Skeletal muscle tissue (tissue), 4 donors: Measurements from ENCODE around the gene RPA1. TPM values are rescaled to one million over a fixed set of nuclear protein-coding genes. Genes with fewer than 3 reads are reported as not detected.

Experiments used
- H3K27ac ChIP-seq: one replicate; pipeline ENCODE4 v1.7.0; 2013; ENCODE audit warnings: mild to moderate bottlenecking, low read depth, low read length, inconsistent platforms
- H3K27me3 ChIP-seq, 3 donors: one replicate each; pipeline ENCODE4 v1.7.0; 2013; ENCODE audit warnings: low read length in 3 of 3; ENCODE audit not compliant: control insufficient read depth in 3 of 3, insufficient read depth in 3 of 3
- H3K36me3 ChIP-seq, 3 donors: one replicate each; pipeline ENCODE4 v1.7.0; 2013; ENCODE audit warnings: low read length in 3 of 3; ENCODE audit not compliant: control insufficient read depth in 3 of 3, insufficient read depth in 3 of 3
- H3K4me1 ChIP-seq, 3 donors: one replicate each; pipeline ENCODE4 v1.7.0; 2013; ENCODE audit warnings: low read length in 3 of 3, mild to moderate bottlenecking in 3 of 3; ENCODE audit not compliant: control insufficient read depth in 3 of 3, insufficient read depth in 3 of 3
- H3K4me3 ChIP-seq, 3 donors: one replicate each; pipeline ENCODE4 v1.7.0; 2013; ENCODE audit warnings: low read length in 3 of 3
- H3K9ac ChIP-seq, 3 donors: one replicate each; pipeline ENCODE4 v1.7.0; 2013; ENCODE audit warnings: low read length in 3 of 3, mild to moderate bottlenecking in 3 of 3, moderate library complexity in 2 of 3, low read depth in 1 of 3
- H3K9me3 ChIP-seq, 3 donors: one replicate each; pipeline ENCODE4 v1.7.0; 2013; ENCODE audit warnings: low read length in 3 of 3; ENCODE audit not compliant: control insufficient read depth in 3 of 3
- total RNA-seq: library from RNA; depleted of rRNA; stranded (reverse); fragments of >200 nt; gene quantifications from one replicate; pipeline ENCODE4 v1.2.3, GENCODE V29; 2014
- donor health status: Osteomylitis.

Gene RPA1
- total RNA-seq, result 26.1 TPM

DNA sequence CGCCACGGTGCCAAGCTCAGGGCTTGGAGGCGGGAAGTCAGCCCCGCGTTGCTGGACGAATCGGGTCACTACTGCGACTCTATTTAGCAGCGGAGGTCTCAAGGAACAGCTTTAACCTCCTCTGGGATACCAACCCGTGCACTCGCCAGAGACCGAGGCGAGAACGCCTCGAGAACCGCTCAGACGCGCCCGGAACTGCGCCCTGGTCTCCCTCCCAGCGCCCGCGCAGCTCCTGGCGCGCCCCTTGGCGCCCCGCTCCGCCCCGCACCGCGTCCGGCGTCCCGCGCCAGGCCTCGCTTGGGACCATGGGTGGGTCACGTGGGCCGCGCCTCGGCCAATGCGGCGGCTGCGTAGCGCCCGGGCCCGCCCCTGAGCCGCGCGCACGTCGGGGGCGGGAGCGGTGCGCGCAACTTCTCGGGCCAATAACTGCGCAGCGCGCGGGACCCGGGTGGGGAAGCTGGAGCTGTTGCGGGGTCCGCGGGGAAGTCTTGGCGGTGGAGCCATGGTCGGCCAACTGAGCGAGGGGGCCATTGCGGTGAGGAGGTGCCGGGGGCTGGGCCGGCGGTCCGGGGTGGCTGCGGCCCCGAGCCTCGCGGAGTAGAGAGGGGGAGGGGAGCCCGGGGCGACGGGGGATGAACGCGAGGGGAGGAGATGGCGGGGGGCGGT is at the start of gene RPA1, which contains the start of gene SMYD4:
Gene RPA1 (plus strand): TSS at position 414 of the 666 bp plus-strand sequence. CDS start 89 bp downstream, at position 503.
Gene SMYD4 (minus strand): TSS at position 311 of the 666 bp plus-strand sequence. CDS start 1,908 bp downstream, outside the sequence.
- peaks cover 3 to 12% (median 8%) of the 10 kb centered on the region in 3 donors for H3K36me3 ChIP-seq
- H3K27me3 ChIP-seq, result no peaks in the 10 kb centered on the region
- peak within 1 kb of the TSS; percentile 85 to 93 (median 92) for H3K9ac ChIP-seq
- peak within 1 kb of the TSS; percentile 86 for H3K27ac ChIP-seq
- no peaks in the 10 kb centered on the region for H3K9me3 ChIP-seq
- peak within 1 kb of the TSS; percentile 90 to 93 (median 92) for H3K4me3 ChIP-seq
- peaks cover 11 to 15% (median 14%) of the 10 kb centered on the region in 3 donors for H3K4me1 ChIP-seq

DNA sequence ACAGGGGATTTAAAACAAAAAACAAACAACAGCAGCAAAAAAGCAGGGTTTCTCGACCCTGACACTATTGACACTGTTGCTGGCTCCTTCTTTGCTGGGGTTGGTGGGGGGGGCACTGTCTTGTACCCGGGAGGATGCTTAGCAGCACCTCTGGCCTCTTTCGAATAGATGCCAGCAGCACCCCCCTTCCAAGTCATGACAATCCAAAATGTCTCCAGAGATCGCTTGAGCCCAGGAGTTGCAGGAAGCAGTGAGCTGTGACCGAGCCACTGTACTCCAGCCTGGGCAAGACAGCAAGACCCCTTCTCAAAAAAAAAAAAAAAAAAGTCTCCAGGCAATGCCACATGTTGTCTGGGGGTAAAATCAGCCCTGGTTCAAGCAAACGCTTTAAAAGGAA is 47.6 kb upstream of the RPA1 start:
- H3K27ac ChIP-seq, result peak overlapping the region; percentile 98
- peaks cover 16 to 20% (median 18%) of the 10 kb centered on the region in 3 donors for H3K36me3 ChIP-seq
- H3K4me3 ChIP-seq, result peak overlapping the region in 1 of 3 donors; percentile 61
- peaks cover 65 to 70% (median 67%) of the 10 kb centered on the region in 3 donors for H3K4me1 ChIP-seq
- no peaks in the 10 kb centered on the region for H3K9me3 ChIP-seq
- H3K9ac ChIP-seq, result peak overlapping the region; percentile 15 to 86 (median 25)
- H3K27me3 ChIP-seq, result no peaks in the 10 kb centered on the region

DNA sequence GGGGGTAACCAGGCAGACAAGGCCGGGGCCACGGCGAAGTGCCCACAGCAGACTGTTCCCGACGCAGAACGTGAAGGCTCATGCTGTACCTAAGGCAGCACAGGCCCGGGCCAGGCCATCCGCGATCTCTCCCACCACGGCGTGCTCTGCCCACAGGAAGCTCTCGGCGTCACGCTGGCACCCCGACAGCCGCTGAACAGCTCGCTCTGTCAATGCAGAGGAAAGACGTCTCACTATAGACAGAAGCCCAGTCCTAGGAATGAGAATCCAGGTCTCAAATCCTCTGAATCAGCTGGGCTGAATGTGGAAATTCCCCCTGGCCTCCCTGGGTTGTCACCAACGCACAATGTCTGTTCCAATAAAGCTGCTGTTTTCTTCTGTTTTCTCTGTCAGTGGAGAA is 46.5 kb upstream of the RPA1 start:
- Histone ChIP-seq H3K27ac (peak overlapping the region; percentile 98), H3K27me3 (no peaks in the 10 kb centered on the region), H3K4me3 (peak overlapping the region; percentile 18 to 73 (median 51)), H3K9ac (peak overlapping the region; percentile 77 to 86 (median 78)), H3K9me3 (no peaks in the 10 kb centered on the region), H3K4me1 (peaks cover 73 to 79% (median 73%) of the 10 kb centered on the region in 3 donors), H3K36me3 (peaks cover 6 to 12% (median 12%) of the 10 kb centered on the region in 3 donors)

DNA sequence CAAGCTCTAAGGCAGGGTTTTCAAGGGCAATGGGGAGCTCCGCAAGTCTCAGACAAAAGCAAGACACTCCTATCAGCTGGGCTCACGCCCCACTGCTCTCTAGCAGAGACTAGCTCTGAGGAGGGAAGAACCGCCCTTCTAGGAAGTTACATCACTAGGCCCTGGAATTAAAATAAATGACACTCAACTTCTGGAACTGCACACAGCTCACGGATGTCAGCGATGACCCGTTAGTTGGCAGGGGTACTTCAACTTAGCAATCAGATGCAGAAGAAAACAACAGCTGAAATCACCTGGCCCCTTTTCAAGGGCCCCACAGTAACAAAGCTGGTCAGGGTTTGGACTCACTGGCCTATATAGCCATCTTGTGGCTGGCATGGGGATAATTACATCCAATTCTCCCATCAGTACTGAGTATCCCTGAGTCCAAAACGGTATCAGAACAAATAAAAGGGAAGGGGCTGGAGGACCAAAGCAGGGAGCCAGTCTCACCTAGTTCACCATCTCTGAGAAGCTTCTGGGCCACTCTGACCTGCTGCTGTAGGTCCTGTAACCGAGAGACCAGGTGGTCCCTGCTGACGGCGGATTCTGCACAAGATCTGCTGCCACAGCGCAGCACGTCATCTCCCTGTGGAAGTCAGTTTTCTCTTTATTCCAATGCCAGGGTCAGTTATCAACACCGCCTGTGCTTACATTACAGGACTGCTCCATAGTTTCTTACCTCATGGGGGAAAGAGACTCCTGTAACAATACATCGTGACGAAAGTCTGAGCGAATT is 45.8 kb upstream of the RPA1 start:
- Histone ChIP-seq H3K4me1 (peaks cover 73 to 76% (median 73%) of the 10 kb centered on the region in 3 donors), H3K4me3 (peak overlapping the region; percentile 18 to 73 (median 51))

DNA sequence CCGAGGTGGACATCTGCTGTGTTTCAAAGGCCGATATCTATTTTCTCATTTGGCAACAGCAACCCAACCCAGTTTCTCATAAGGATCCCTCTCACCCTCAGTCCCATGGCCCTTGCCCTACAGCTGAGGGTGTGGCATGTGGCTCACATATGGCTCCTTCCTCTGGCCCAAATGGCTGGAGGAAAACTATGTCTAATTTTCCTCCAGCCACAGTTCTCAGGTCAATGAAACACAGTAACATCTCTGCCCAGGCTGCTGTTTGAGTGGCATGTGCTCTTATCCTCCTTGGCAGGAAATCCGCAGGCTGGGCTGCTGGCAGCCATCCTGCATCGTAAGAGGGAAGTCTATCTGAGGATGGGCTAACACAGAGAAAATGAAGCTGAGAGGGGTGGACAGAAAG is 43.9 kb upstream of the RPA1 start:
- Histone ChIP-seq H3K27ac (peak overlapping the region; percentile 94), H3K4me3 (peak overlapping the region in 1 of 3 donors; percentile 35), H3K27me3 (no peaks in the 10 kb centered on the region), H3K9ac (peak overlapping the region; percentile 41 to 75 (median 65)), H3K36me3 (peaks cover 3 to 8% (median 5%) of the 10 kb centered on the region in 3 donors), H3K4me1 (peaks cover 64 to 65% (median 64%) of the 10 kb centered on the region in 3 donors), H3K9me3 (no peaks in the 10 kb centered on the region)

More for the DNA sequence above, 45.8 kb upstream of the RPA1 start:
- H3K9me3 ChIP-seq, result no peaks in the 10 kb centered on the region
- peak overlapping the region; percentile 98 for H3K27ac ChIP-seq
- peaks cover 3 to 8% (median 8%) of the 10 kb centered on the region in 3 donors for H3K36me3 ChIP-seq
- peak overlapping the region; percentile 77 to 86 (median 78) for H3K9ac ChIP-seq
- H3K27me3 ChIP-seq, result no peaks in the 10 kb centered on the region

DNA sequence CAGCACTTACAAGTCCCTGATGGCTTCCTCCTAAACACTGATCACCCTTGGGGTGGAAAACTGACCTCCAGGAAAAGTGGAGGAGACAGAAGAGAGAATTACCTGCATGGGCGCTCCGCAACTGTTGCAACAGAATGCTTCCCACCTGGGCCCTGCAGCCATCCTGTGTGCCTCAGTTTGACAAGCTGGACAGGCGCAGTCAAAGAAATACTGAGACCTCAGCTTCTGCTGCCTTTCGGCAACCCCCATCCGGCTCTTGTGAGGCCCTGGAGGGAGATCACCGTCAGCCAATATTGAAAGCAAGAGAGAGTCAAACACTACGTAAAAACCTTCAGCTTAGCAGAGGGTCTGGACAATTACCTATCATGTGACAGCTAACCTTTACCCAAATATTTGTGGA is 43.1 kb upstream of the RPA1 start:
- Histone ChIP-seq H3K27ac (peak overlapping the region; percentile 94), H3K9ac (peak overlapping the region; percentile 27 to 75 (median 41)), H3K27me3 (no peaks in the 10 kb centered on the region), H3K4me3 (peak overlapping the region in 2 of 3 donors; percentile 15 to 60), H3K36me3 (peaks cover 0 to 3% (median 2%) of the 10 kb centered on the region in 3 donors), H3K9me3 (no peaks in the 10 kb centered on the region), H3K4me1 (peaks cover 57 to 58% (median 58%) of the 10 kb centered on the region in 3 donors)

DNA sequence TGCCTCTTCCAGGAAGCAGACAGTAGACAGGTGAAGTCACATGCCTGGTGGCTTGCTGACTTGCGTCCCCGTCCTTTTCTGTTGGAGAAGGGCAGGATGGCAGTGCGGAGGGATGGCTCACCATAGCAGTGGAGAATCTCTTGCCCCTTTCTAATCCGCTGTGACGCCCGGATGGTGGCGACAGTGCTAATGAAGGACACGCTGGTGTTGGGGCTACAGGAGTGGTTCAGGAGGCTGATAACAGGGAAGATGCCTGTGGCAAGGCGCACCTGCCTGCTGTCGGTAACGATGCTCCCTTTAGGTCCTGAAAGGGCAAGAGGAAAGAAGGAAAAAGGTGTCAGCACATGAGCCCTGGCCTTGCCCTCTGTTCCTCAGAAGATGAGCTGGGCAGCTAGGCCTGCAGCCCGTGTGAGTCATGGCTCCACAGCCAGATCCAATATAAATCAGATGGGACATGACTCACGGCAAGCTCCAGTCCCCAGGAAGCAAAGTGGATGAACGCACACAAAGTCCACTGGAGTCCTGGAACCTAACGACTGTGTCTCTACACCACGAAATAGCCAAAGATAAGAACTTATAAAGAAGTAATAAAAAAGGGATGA is 42.4 kb upstream of the RPA1 start:
- Histone ChIP-seq H3K9ac (peak overlapping the region; percentile 41 to 75 (median 54)), H3K27ac (peak overlapping the region; percentile 94), H3K36me3 (peaks cover 0 to 3% (median 2%) of the 10 kb centered on the region in 3 donors), H3K4me1 (peaks cover 50 to 51% (median 51%) of the 10 kb centered on the region in 3 donors), H3K4me3 (peak overlapping the region; percentile 15 to 60 (median 33)), H3K27me3 (no peaks in the 10 kb centered on the region), H3K9me3 (no peaks in the 10 kb centered on the region)

DNA sequence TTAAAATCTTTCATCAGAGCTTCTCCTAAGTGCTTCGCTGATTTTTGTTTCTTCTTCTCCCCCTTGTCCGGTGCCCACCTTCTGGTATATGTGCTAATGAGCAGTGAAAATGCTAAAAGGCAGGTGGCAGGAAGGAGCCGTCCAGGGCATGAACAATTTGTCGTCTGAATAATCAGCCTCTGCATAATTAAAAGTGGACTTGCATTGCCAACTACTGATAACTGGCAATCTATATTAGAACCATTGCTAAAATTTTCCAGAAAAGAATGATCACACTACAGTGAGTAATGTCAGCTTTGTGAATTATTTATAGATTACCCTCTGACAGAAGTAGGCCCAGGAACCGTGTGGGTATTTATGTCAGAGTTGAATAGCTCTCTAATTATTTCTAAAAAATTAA is 39.9 kb upstream of the RPA1 start:
- Histone ChIP-seq H3K4me3 (no peak overlapping the region), H3K27me3 (no peaks in the 10 kb centered on the region), H3K27ac (peak overlapping the region; percentile 66), H3K4me1 (peaks cover 29 to 40% (median 37%) of the 10 kb centered on the region in 3 donors), H3K36me3 (peaks cover 0 to 3% (median 0%) of the 10 kb centered on the region in 3 donors), H3K9me3 (no peaks in the 10 kb centered on the region), H3K9ac (peak overlapping the region in 2 of 3 donors; percentile 19 to 45)

DNA sequence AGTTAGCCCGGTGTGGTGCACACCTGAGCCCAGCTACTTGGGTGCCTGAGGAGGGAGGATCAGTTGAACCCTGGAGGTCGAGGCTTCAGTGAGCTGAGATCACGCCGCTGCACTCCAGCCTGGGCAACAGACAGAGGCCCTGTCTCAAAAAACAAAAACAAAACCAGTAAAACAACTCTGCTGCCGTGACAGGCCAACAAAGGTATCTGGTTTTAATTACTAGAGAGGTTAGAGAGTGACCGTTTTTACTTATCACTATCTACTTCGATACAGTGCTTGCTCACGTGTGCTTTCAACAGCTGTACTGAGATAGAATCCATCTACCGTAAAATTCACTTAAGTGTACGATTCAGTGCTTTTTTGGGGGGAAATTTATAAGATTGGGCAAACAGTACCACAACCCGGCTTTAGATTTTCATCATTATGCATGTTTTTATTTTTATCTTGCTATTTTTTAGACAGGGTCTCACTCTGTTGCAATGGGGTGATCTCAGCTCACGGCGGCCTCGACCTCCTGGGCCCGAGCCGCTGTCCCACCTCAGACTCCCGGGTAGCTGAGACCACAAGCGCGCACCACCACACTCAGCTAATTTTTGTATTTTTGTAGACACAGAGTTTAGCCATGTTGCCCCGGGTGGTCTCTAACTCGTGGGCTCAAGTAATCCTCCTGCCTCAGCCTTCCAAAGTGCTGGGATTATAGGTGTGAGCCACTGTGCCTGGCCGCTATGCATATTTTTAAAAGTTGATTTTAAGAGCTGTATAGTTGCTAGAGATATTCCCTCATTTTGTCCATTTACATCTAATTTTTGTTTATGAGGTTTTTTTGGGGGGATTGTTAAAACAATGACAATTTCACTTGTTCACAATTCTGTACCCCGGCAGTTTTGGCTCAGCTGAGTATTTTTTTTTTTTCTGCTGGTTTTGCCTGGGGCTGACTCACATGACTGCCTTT is 37.0 kb upstream of the RPA1 start:
- no peaks in the 10 kb centered on the region for H3K36me3 ChIP-seq
- peaks cover 13 to 28% (median 26%) of the 10 kb centered on the region in 3 donors for H3K4me1 ChIP-seq
- no peaks in the 10 kb centered on the region for H3K27me3 ChIP-seq
- H3K9ac ChIP-seq, result no peak overlapping the region
- peak overlapping the region; percentile 67 for H3K27ac ChIP-seq
- H3K4me3 ChIP-seq, result no peak overlapping the region
- H3K9me3 ChIP-seq, result no peaks in the 10 kb centered on the region
